Caco-2 (cell line): ENCODE results near the gene MS4A15. TPM values are rescaled to one million over a fixed set of nuclear protein-coding genes. Genes with fewer than 3 reads are reported as not detected.

ENCODE experiments used
- BruUV-seq: library from RNA; stranded (reverse); fragments of 400-500 nt; replicated peaks from 2 replicates; lab custom pipeline; 2021; lab: Mats Ljungman, UMichigan
- CTCF ChIA-PET: fragments of 300-600 bp; sonication (Branson Sonifier 250); formaldehyde crosslinking; loops from one replicate; lab custom pipeline; 2022; ENCODE audit warnings: antibody characterized with exemption; lab: Charles Lee
- POLR2A ChIA-PET: fragments of 300-600 bp; sonication (Branson Sonifier 250); formaldehyde crosslinking; loops from one replicate; lab custom pipeline; 2022; ENCODE audit warnings: antibody characterized with exemption; lab: Charles Lee
- DNase-seq, 2 experiments: peaks; one replicate each; pipeline versions ENCODE4 v3.0.0 to v3.0.0-alpha.2; 2020 to 2022
- H3K27me3 ChIP-seq: replicated peaks from 2 replicates; pipeline ENCODE4 v1.6.0; 2011; ENCODE audit warnings: low read length; ENCODE audit not compliant: control insufficient read depth, insufficient read depth
- H3K36me3 ChIP-seq: 2 replicates; pipeline ENCODE4 v1.5.1; 2011; ENCODE audit warnings: low read length; ENCODE audit not compliant: control insufficient read depth, insufficient read depth
- H3K4me1 ChIP-seq: fragments of 250-450 bp; sonication (Bioruptor Pico); 2 replicates; pipeline ENCODE4 v1.5.1; 2020; ENCODE audit warnings: mild to moderate bottlenecking
- H3K4me3 ChIP-seq: 2 replicates; pipeline ENCODE4 v1.5.1; 2011; ENCODE audit warnings: low read depth, mild to moderate bottlenecking, control low read depth, low read length
- H3K9me3 ChIP-seq: fragments of 250-450 bp; sonication (Bioruptor Pico); 2 replicates; pipeline ENCODE4 v1.5.1; 2020; ENCODE audit warnings: mild to moderate bottlenecking, moderate library complexity
- H3K27ac Mint-ChIP-seq: one replicate; pipeline ENCODE4 v1.8.0; 2022; ENCODE audit warnings: mixed read lengths; ENCODE audit not compliant: unreplicated experiment
- H3K27me3 Mint-ChIP-seq: one replicate; pipeline ENCODE4 v1.8.0; 2022; ENCODE audit warnings: mixed read lengths; ENCODE audit not compliant: insufficient read depth, unreplicated experiment
- H3K36me3 Mint-ChIP-seq: one replicate; pipeline ENCODE4 v1.8.0; 2022; ENCODE audit warnings: mild to moderate bottlenecking, mixed read lengths; ENCODE audit not compliant: insufficient read depth, unreplicated experiment
- H3K4me1 Mint-ChIP-seq: one replicate; pipeline ENCODE4 v1.8.0; 2022; ENCODE audit warnings: low read depth, mixed read lengths; ENCODE audit not compliant: unreplicated experiment
- H3K4me3 Mint-ChIP-seq: one replicate; pipeline ENCODE4 v1.8.0; 2022; ENCODE audit warnings: mild to moderate bottlenecking, moderate library complexity, mixed read lengths; ENCODE audit not compliant: unreplicated experiment
- H3K9me3 Mint-ChIP-seq: one replicate; pipeline ENCODE4 v1.8.0; 2022; ENCODE audit warnings: mixed read lengths; ENCODE audit not compliant: unreplicated experiment
- CTCF ChIP-seq, 2 experiments: fragments of 200-600 bp in 1 of 2; IDR thresholded peaks; 1 replicate in 1 of 2; 2 replicates in 1 of 2; pipeline versions ENCODE4 v1.5.1 to v1.8.0; 2011 to 2022; ENCODE audit warnings: antibody characterized with exemption in 1 of 2, control low read depth in 1 of 2, inconsistent platforms in 1 of 2, low read depth in 1 of 2, low read length in 1 of 2, mild to moderate bottlenecking in 1 of 2, moderate library complexity in 1 of 2; ENCODE audit not compliant: insufficient read depth in 1 of 2, severe bottlenecking in 1 of 2, unreplicated experiment in 1 of 2
- intact Hi-C: fragments of 100-400 bp; cut with micrococcal nuclease; formaldehyde crosslinking; loops from one replicate; pipeline ENCODE4 v1.10.0; 2022; ENCODE audit not compliant: unreplicated experiment
- total RNA-seq: library from RNA; stranded (reverse); gene quantifications from 2 replicates; pipeline ENCODE4 v1.2.3, GENCODE V29; 2022

MS4A15 gene
- total RNA-seq, 1 experiment from 2014 or later, result not detected

- H3K27ac Mint-ChIP-seq, result no peak overlapping the region
- no peak for DNase-seq
- POLR2A ChIA-PET, result no interaction called here
- no peaks in the 10 kb centered on the region for H3K36me3 ChIP-seq
- CTCF ChIA-PET, result interaction anchor here (2.2 to 2.6 kb wide), 2 partner anchors 15 to 60 kb away, joined by 15 to 21 read pairs; no protein-coding TSS in a partner anchor
- H3K4me1 Mint-ChIP-seq, result peaks cover 19% of the 10 kb centered on the region
- no peak for TF ChIP-seq CTCF (IDR thresholded peaks at IDR 0.05; ENCODE audit: insufficient read depth in 1 of 2, low read depth in 1 of 2, low read length in 1 of 2, severe bottlenecking in 1 of 2, unreplicated experiment in 1 of 2)
- no peak overlapping the region for H3K4me3 ChIP-seq
- H3K36me3 Mint-ChIP-seq, result peaks cover 5% of the 10 kb centered on the region
- no peak overlapping the region for H3K4me3 Mint-ChIP-seq
- peaks cover 21% of the 10 kb centered on the region for H3K4me1 ChIP-seq
- H3K27me3 Mint-ChIP-seq, result no peaks in the 10 kb centered on the region
- intact Hi-C loops, result loop anchor here (1.0 kb wide), 2 partner anchors 50 to 60 kb away; no protein-coding TSS in a partner anchor
- H3K9me3 Mint-ChIP-seq, result no peaks in the 10 kb centered on the region
- no peaks in the 10 kb centered on the region for H3K27me3 ChIP-seq
- H3K9me3 ChIP-seq, result no peaks in the 10 kb centered on the region
- no TSS peak for BruUV-seq
These were observed 4.9 kb downstream of the MS4A15 start for GRCh38 chr11:60761436-60762190.

- H3K27me3 ChIP-seq, result no peaks in the 10 kb centered on the region
- no peak overlapping the region for H3K4me3 ChIP-seq
- peak; percentile 47 to 52 for TF ChIP-seq CTCF (IDR thresholded peaks at IDR 0.05; ENCODE audit: insufficient read depth in 1 of 2, low read depth in 1 of 2, low read length in 1 of 2, severe bottlenecking in 1 of 2, unreplicated experiment in 1 of 2)
- Mint-ChIP-seq H3K27me3 (no peaks in the 10 kb centered on the region), H3K4me1 (peaks cover 19% of the 10 kb centered on the region), H3K36me3 (peaks cover 5% of the 10 kb centered on the region), H3K27ac (no peak overlapping the region), H3K4me3 (no peak overlapping the region), H3K9me3 (no peaks in the 10 kb centered on the region)
- CTCF ChIA-PET, result interaction anchor here (0.5 to 2.6 kb wide), 14 partner anchors 10 to 433 kb away, joined by 3 to 25 read pairs (median 6); partner anchors contain the start of genes MS4A10 and MS4A8
- no peaks in the 10 kb centered on the region for H3K9me3 ChIP-seq
- DNase-seq, result peak in 1 of 2 experiments; percentile 44
- peaks cover 18% of the 10 kb centered on the region for H3K4me1 ChIP-seq
- POLR2A ChIA-PET, result no interaction called here
- intact Hi-C loops, result loop anchor here (1.0 kb wide), 2 partner anchors 52 to 62 kb away; no protein-coding TSS in a partner anchor
- no peaks in the 10 kb centered on the region for H3K36me3 ChIP-seq
- no TSS peak for BruUV-seq
These were observed 6.4 kb downstream of the MS4A15 start for GRCh38 chr11:60762851-60763691.
